ENCODE measurements around the gene LRRC25.

GRCh38 chr19:18396471-18397241 is 766 bp downstream of the LRRC25 start:
- TF ChIP-seq CTCF (IDR thresholded peaks at IDR 0.05) (no peak), POLR2AphosphoS5 (IDR thresholded peaks at IDR 0.05) (no peak), POLR2A (IDR thresholded peaks at IDR 0.05) (no peak), EP300 (IDR thresholded peaks at IDR 0.05; ENCODE audit: low read depth) (no peak)
